ENCODE measurements around the gene FLOT1. TPM values are rescaled to one million over a fixed set of nuclear protein-coding genes. Genes with fewer than 3 reads are reported as not detected.
A peak's percentile ranks its signal among the peaks of the same experiment; 100 is the strongest.
"Not testable (repeated sequence)": the region's sequence is repeated elsewhere in the genome, so short reads cannot be mapped to it uniquely, and the experiment has no call there.

Gene FLOT1
- total and polyA plus RNA-seq, 12 donors: 162 to 599 (median 348) TPM

- Histone ChIP-seq H3K27me3 (no peaks in the 10 kb centered on the region), H3K9me3 (replicated peaks in 1 of 3) (no peaks in the 10 kb centered on the region), H3K36me3 (replicated peaks in 1 of 2) (no peaks in the 10 kb centered on the region), H3K4me1 (replicated peaks in 1 of 2) (peaks cover 15 to 44% of the 10 kb centered on the region in 2 donors), H3K4me3 (no peak overlapping the region), H3K27ac (no peak overlapping the region)
- no peak for TF ChIP-seq CTCF (IDR thresholded peaks at IDR 0.05)
- 81 to 95% (median 87%) methylated on average over 8 to 9 of the region's 9 CpGs for WGBS, 4 donors
- DNase-seq: no peak
- intact Hi-C loops (cut with DNase I): no loop called here
These were observed 24.9 kb upstream of the FLOT1 start for GRCh38 chr6:30767158-30767943.

- H3K27ac ChIP-seq: no peak overlapping the region
- DNase-seq: peak in 6 of 7 donors; percentile 33 to 82 (median 70)
- no peak overlapping the region for H3K4me3 ChIP-seq
- peaks cover 15 to 44% of the 10 kb centered on the region in 2 donors for H3K4me1 ChIP-seq (replicated peaks in 1 of 2)
- H3K36me3 ChIP-seq (replicated peaks in 1 of 2): no peaks in the 10 kb centered on the region
- H3K9me3 ChIP-seq (replicated peaks in 1 of 3): no peaks in the 10 kb centered on the region
- 71 to 81% (median 74%) methylated on average over 6 of the region's 6 CpGs for WGBS, 4 donors
- H3K27me3 ChIP-seq: no peaks in the 10 kb centered on the region
- TF ChIP-seq CTCF (IDR thresholded peaks at IDR 0.05) (no peak), POLR2A (IDR thresholded peaks at IDR 0.05) (no peak)
- intact Hi-C loops (cut with DNase I): no loop called here
These were observed 24.1 kb upstream of the FLOT1 start for GRCh38 chr6:30766461-30767157.

GRCh38 chr6:30765495-30765894, 23.0 kb upstream of the FLOT1 start:
- H3K4me3 ChIP-seq; H3K27me3 ChIP-seq; intact Hi-C loops (cut with DNase I); H3K27ac ChIP-seq; H3K36me3 ChIP-seq (replicated peaks in 1 of 2); H3K9me3 ChIP-seq (replicated peaks in 1 of 3); DNase-seq: not testable (repeated sequence)
- H3K4me1 ChIP-seq (replicated peaks in 1 of 2): peaks cover 15 to 43% of the 10 kb centered on the region in 2 donors
- 57 to 95% (median 75%) methylated on average over 1 of the region's 1 CpG for WGBS, 4 donors

- H3K4me3 ChIP-seq; H3K36me3 ChIP-seq (replicated peaks in 1 of 2); H3K27me3 ChIP-seq; intact Hi-C loops (cut with DNase I); DNase-seq; H3K9me3 ChIP-seq (replicated peaks in 1 of 3); H3K27ac ChIP-seq: not testable (repeated sequence)
- peaks cover 9 to 34% of the 10 kb centered on the region in 2 donors for H3K4me1 ChIP-seq (replicated peaks in 1 of 2)
- 67 to 79% (median 70%) methylated on average over 13 of the region's 13 CpGs for WGBS, 4 donors
These were observed 22.1 kb upstream of the FLOT1 start for GRCh38 chr6:30764490-30765043.
